GM19324 (cell line): ENCODE results near the gene SOCS2.

Experiments
- ATAC-seq: cut with Tn5 transposase; IDR thresholded peaks from one replicate; pipeline ENCODE4 v1.9.1; 2021; ENCODE audit warnings: mild to moderate bottlenecking, moderate library complexity; ENCODE audit not compliant: unreplicated experiment, low FRiP score

The SOCS2 gene

GRCh38 chr12:93565760-93566159, 6.7 kb upstream of the SOCS2 start:
- no peak for ATAC-seq

DNA sequence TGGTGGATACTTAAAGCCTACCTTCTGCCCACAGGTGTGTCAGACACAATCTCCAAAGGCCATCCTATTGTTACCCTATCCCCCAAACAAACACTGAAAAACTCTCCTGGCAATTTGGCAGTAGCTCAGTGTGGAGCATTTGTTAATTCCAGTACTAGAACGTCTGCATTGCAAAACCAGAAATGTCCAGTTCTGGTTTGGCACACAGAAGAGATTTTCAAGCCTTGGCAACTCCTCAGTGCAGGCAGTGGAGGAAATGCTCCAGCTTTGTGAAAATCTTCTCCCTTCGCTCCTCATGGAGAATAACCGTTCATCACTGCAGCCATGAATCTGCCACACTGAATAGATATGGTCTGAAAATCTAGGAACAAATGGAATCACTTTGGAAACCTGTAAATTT, 5.3 kb upstream of the SOCS2 start:
- ATAC-seq, result no peak

DNA sequence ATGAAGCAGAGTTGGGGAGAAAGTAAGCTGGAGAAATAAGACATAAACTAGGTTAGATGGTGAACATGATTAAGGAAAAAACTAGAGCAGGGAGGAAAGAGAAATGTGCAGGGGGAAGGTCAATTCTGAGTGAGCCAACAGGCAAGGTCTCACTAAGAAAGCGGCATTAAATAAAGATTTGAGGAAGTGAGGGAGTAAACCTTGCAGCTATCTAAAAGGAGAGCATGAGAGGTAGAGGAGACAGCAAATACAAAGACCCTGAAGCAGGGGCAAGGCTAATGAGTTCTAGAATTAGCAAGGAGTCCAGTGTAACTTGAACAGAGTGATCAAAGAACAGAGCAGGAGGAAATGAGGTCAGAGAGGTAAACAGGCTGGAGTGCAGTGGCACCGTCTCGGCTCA, 4.4 kb upstream of the SOCS2 start:
- no peak for ATAC-seq

DNA sequence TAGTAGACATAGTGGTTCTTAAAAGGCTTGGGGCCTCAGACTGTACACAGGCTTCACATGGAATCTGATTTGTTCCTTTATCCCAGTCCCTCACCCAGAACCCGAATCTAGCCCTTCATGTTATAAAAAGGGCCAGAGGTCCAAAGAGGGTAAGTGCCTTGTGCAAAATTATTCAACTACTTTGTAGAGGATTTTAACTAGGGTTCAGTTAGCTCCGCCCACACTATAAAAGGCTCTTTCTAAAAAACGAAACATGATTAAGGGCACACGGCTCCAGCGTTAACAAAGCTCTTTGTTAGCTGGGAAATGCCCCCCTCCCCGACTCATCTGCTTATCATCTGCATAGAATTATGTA, 3.2 kb upstream of the SOCS2 start:
- no peak for ATAC-seq

DNA sequence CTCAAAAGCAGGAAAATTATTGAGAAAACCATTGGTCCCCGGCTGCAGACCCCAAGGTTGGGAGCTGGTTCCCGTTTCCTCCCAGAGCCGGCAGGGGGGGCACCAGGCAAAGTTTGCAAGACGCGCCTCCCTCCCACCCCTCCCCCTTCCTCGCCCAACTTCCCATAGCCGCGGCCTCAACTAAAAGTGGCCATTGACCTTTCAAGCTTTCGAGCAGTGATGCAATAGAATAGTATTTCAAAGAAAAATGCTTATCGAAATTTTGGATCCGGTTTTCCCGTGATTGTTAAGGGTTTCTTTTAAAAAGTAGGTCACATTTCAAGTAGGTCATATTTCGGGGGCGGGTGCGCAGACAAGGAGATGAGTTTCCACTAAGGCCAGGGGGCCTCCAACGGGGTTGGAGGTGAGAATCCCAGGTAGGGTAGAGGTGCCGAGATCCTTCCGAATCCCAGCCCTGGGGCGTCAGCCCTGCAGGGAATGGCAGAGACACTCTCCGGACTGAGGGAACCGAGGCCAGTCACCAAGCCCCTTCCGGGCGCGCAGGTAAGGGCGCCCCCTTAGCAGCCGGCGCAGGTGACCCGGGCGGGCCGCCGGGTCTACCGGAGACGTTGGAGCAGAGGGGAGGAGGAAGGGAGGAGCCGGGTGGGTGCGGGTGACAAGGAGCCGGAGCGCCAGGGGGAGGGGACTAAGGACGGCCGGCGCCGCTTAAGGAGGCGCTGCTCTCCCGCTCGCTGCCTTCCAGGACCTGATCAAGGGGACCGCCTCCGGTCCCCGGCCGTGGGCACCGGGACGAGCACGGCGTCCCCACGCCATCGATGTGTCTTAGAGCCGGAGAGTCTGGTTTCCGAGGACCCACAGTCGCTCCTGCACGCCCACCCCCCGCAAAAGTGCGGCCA, 2.6 kb upstream of the SOCS2 start:
- peak; percentile 47 for ATAC-seq

- peak; percentile 57 for ATAC-seq
Observed at GRCh38 chr12:93570552-93571364, 1.7 kb upstream of the SOCS2 start.

GRCh38 chr12:93571365-93571924, 1.0 kb upstream of the SOCS2 start:
- ATAC-seq, result peak; percentile 8

- no peak for ATAC-seq
Observed at GRCh38 chr12:93572712-93573551, 457 bp downstream of the SOCS2 start.

DNA sequence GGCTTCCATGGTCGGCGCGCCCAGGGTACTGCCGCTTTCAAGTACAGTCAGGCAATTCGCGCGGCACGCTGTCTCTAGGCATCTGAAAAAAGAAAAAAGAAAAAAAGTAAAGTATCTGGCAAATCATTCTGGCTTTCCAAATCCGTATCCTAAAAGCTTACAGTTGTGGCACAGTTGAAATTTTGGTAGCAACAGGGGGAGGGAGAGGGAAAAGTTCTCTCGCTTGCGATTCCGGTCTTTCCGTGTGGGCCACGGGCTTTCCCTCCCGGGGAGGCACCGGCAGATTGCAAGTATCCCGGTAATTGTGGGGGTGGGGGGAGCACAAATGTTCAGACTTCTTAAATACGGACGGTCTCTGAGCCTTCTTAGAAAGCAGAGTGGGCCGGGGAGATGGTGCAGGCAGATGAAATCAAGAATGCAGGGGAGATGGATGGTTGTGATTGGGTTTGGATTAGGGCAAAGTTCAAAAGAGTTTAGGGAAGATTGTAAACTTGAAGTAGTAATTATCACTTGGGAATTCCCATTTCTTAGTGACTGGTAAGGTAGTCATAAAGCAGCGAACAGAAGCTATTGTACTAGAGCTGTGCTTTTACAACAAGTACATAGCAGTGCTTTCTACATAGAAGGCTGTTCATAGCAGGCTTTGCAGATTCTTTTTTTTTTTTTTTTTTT, 1.2 kb downstream of the SOCS2 start:
- ATAC-seq, result no peak

GRCh38 chr12:93577222-93577621, 4.7 kb downstream of the SOCS2 start:
- no peak for ATAC-seq

GRCh38 chr12:93578221-93578620, 5.7 kb downstream of the SOCS2 start:
- no peak for ATAC-seq

GRCh38 chr12:93580682-93581081, 8.2 kb downstream of the SOCS2 start:
- no peak for ATAC-seq

- no peak for ATAC-seq
Observed at GRCh38 chr12:93581370-93581769, 8.9 kb downstream of the SOCS2 start.

- ATAC-seq, result no peak
Observed at GRCh38 chr12:93582351-93582750, 9.9 kb downstream of the SOCS2 start.

GRCh38 chr12:93583627-93584392, 11.3 kb downstream of the SOCS2 start:
- no peak for ATAC-seq

DNA sequence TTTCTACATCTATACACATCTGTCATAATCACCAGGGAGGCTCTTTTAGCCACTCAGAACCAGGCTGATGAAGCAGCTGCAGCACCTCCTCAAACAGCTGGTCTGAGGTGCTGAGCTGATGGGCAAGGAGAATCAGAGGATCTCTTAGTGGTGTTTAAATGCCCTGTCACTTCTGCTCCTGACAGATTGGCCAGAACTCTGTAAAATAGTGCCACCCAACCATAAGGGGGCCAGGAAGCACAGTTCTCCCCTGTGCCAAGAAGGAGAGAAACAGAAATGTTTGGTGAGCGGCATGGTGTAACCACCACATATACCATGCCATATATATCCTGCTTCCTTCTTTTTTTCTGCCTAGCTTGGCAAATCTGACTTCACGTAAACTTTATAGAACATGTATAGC, 12.8 kb downstream of the SOCS2 start:
- no peak for ATAC-seq

DNA sequence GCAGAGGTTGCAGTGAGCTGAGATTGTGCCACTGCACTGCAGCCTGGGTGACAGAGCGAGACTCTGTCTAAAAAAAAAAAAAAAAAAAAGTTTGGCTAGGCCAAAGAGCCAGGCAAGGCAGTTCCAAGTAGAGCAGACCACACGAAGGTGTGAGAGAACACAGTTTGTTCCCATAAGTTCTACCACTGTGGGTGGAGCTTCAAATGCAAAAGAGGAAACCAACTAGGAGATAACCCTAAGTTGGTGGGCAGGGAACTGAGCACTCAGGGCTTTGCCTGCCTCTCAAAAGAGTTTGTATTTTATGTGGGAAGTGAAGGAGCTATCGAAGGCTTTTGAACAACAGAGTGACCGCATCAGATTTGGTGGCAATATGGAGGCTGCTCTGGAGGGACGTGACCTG, 15.1 kb downstream of the SOCS2 start:
- ATAC-seq, result no peak

GRCh38 chr12:93589081-93589480, 16.6 kb downstream of the SOCS2 start:
- ATAC-seq, result no peak

GRCh38 chr12:93591137-93591868, 18.8 kb downstream of the SOCS2 start:
- peak; percentile 86 for ATAC-seq
